Neural crest cell (in vitro differentiated cells): ENCODE measurements around the gene TPRA1. TPM values are rescaled to one million over a fixed set of nuclear protein-coding genes. Genes with fewer than 3 reads are reported as not detected.

Experiments
- DNase-seq: peaks from one replicate; pipeline ENCODE4 v3.0.0; 2021; ENCODE audit warnings: low read depth, mixed read lengths, low spot score
- H3K27ac Mint-ChIP-seq: one replicate; pipeline ENCODE4 v1.8.0; 2021; ENCODE audit warnings: mild to moderate bottlenecking, mixed read lengths; ENCODE audit not compliant: unreplicated experiment
- H3K27me3 Mint-ChIP-seq: 2 replicates; pipeline ENCODE4 v1.8.0; 2021; ENCODE audit warnings: low read depth, mild to moderate bottlenecking, mixed read lengths
- H3K36me3 Mint-ChIP-seq: 2 replicates; pipeline ENCODE4 v1.8.0; 2021; ENCODE audit warnings: low read depth, mild to moderate bottlenecking, mixed read lengths
- H3K4me1 Mint-ChIP-seq: 2 replicates; pipeline ENCODE4 v1.8.0; 2021; ENCODE audit warnings: mixed read lengths
- H3K4me3 Mint-ChIP-seq: one replicate; pipeline ENCODE4 v1.8.0; 2021; ENCODE audit warnings: mild to moderate bottlenecking, mixed read lengths
- H3K9me3 Mint-ChIP-seq: 2 replicates; pipeline ENCODE4 v1.8.0; 2021; ENCODE audit warnings: mixed read lengths
- CTCF ChIP-seq: fragments of 200-600 bp; sonication (generic); conservative IDR thresholded peaks from 2 replicates; pipeline ENCODE4 v1.5.0; 2021; ENCODE audit warnings: antibody characterized with exemption, mild to moderate bottlenecking
- total RNA-seq: library from RNA; stranded (reverse); gene quantifications from 2 replicates; pipeline ENCODE4 v1.2.1, GENCODE V29; 2021

The TPRA1 gene
- total RNA-seq, 1 donor from 2014 or later, result 27.2 TPM

DNA sequence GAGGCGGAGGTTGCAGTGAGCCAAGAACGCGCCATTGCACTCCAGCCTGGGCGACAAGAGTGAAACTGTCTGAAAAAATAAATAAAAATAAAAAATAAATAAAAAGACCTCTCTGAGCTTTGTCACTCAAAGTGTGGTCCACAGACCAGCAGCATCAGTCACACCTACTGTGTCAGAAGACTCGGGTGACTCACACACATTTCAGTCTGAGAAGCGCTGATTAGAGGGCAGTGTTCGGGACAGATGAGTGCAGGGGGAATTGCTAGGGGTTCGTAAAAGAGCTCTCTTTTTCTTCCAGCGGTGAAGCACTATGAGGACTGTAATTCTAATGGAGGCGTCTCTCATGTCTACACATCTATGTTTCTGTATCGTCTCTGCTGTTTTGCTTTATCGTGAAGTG lies 44.1 kb upstream of the TPRA1 start:
- Mint-ChIP-seq H3K4me1 (peaks cover 45% of the 10 kb centered on the region), H3K27ac (no peak overlapping the region), H3K9me3 (no peaks in the 10 kb centered on the region), H3K36me3 (no peaks in the 10 kb centered on the region), H3K27me3 (peaks cover 11% of the 10 kb centered on the region), H3K4me3 (no peak overlapping the region)
- DNase-seq, result no peak
- no peak for TF ChIP-seq CTCF

- H3K4me3 Mint-ChIP-seq, result peak overlapping the region; percentile 10
- H3K27ac Mint-ChIP-seq, result no peak overlapping the region
- H3K9me3 Mint-ChIP-seq, result no peaks in the 10 kb centered on the region
- no peaks in the 10 kb centered on the region for H3K36me3 Mint-ChIP-seq
- H3K27me3 Mint-ChIP-seq, result peaks cover 29% of the 10 kb centered on the region
- H3K4me1 Mint-ChIP-seq, result peaks cover 33% of the 10 kb centered on the region
- no peak for TF ChIP-seq CTCF
- DNase-seq, result no peak
Measured at GRCh38 chr3:127632035-127632820, 41.7 kb upstream of the TPRA1 start.

- no peak for DNase-seq
- Mint-ChIP-seq H3K27me3 (peaks cover 40% of the 10 kb centered on the region), H3K36me3 (no peaks in the 10 kb centered on the region), H3K4me1 (peaks cover 30% of the 10 kb centered on the region), H3K9me3 (no peaks in the 10 kb centered on the region), H3K27ac (no peak overlapping the region), H3K4me3 (peak overlapping the region; percentile 90)
- no peak for TF ChIP-seq CTCF
Measured at GRCh38 chr3:127630811-127631714, 40.5 kb upstream of the TPRA1 start.

DNA sequence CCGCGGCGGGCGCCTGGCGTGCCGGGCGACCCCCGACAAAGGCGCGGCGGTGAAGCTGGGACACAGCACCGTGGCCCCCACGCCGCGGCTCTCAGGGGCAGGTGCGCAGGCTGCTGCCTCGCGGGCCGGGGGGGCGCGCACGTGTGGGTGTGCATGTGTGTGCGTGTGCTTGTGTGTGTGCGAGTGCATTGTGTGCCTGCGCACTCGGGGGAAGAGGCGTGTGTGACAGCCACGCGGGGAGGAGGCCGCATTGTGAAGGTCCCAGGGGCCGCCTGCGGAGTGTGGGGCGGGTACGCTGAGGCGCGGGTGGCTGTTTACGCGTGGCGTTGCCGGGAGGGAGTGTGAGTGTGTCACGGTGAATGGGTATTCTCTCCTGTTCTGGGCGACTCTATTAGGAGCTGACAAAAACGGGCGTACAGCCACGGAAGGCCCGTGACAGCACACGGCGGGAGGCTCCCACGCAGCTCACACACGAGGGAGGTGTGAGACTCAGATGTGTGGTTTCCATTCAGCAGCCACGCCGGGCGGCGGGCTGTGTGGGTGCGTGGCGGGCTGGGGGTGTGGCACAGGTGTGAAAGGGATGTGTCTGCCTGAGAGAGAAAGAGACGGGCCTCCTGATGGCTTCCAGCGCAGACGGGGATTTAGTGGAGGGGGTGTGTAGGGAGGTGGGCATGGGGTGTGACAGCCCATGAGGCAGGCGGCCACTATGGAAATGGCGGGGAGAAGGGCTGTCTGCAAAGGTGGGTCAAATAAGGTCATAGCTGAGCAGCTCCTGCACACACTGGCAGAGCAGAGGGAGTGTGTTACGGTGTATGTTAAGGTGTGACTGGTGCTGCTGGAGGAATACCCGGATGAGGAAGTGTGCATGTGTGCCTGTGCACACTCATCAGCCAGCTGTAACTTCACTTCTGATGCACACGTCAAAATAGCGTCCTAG lies 39.2 kb upstream of the TPRA1 start:
- H3K4me1 Mint-ChIP-seq, result peaks cover 27% of the 10 kb centered on the region
- no peaks in the 10 kb centered on the region for H3K9me3 Mint-ChIP-seq
- TF ChIP-seq CTCF, result no peak
- peak overlapping the region; percentile 90 for H3K4me3 Mint-ChIP-seq
- no peaks in the 10 kb centered on the region for H3K36me3 Mint-ChIP-seq
- no peak for DNase-seq
- H3K27ac Mint-ChIP-seq, result no peak overlapping the region
- H3K27me3 Mint-ChIP-seq, result peaks cover 42% of the 10 kb centered on the region
